Urothelium cell line (cell line): ENCODE results near the gene CLTCL1.
"Not testable (repeated sequence)": the region's sequence is repeated elsewhere in the genome, so short reads cannot be mapped to it uniquely, and the experiment has no call there.

Experiments used
- DNase-seq: peaks from one replicate; pipeline ENCODE4 v3.0.0; 2011; ENCODE audit warnings: low spot score, mixed read lengths
- FAIRE-seq: peaks from 2 replicates; lab custom pipeline; 2011; peaks lifted over from hg19 to GRCh38; lab: Jason Lieb, UNC

Gene CLTCL1

DNA sequence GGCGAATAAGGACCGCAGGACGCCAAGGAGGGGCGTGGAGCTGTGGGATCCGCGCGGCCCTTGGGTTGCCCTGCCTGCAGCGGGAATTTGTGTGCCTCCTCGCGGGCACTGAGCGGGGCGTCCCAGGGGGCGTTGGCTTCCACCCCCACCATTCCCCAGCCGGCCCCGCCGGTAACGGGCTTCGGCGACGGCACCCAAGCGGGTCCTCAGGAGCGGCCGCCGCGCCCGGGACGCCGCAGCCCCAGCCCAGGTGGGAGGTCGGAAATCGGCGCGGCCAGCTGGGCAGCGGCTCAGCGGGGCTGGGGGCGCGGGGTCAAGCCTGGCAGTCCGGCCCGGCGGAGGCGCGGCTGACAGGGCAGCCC, 320 bp downstream of the CLTCL1 start:
- DNase-seq (peak; percentile 75), FAIRE-seq (no peak)

DNA sequence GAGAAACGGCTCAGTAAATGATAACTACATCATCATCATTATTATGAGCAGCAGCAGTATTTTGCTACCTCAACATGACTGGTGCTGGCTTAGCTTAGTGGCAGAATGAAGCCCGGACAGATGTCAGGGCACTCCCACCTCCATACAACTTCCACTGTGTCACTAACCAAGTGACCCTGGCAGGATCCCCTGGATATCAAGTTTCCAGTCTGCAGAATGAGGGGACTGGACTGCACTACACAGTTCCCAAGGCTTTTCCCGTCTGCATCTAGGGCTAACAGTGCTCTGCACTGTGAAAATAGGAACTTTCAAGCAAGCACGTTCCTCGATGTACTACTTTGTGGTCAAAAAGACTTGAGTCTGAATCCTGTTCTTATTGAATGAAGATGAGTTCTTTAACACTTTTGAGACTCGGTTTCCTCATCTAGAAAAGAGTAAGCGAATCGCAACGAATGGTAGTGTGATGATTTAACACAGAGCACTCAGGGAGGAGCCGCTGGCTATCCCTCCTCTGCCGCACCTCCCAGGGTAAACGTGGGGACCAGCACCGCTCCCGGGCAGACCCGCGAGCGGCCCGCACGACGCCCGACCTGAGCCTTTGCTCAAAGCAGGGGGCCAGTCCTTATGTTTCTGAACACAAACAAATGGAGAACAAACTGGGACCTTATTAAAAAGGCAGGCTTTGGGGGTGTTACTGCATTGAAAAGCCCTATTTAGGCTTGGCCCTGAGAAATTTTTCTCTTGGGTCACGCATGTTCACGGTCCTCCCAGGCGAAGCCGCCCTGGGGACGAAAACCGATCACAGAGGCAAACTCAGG, 910 bp downstream of the CLTCL1 start:
- FAIRE-seq (peak; percentile 77), DNase-seq (peak; percentile 54)

DNA sequence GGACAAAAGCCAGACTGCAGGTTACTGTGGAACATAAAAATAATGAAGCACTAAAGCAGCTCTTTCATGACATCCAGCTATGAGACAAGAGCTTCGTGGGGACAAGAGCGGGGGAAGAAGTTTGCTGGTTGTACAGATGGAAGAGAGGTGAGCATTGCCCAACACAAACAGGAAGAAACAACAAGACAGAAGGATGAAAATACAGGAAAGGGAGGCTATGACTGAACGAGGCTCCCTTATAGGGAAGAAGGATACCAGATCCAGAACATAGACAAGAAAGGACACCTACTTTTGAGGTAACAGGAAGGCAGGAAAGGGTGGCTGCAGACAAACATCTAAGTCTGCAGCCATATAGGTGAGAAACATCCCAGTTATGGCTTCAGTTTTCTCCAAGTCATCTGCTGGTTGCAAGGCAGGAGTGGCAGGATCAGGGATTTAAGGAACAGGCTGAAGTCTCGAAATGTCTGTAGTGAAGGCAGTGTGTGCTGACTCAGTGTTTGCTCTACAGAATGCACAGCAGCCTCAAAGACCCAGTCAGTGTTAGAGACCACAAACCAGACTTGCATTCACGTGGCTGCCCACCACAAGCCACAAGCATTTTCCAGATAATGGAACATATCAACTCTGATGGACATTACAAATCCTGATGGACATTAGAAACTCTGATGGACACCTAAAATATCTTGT, 1.9 kb downstream of the CLTCL1 start:
- DNase-seq (peak; percentile 83), FAIRE-seq (peak; percentile 96)

DNA sequence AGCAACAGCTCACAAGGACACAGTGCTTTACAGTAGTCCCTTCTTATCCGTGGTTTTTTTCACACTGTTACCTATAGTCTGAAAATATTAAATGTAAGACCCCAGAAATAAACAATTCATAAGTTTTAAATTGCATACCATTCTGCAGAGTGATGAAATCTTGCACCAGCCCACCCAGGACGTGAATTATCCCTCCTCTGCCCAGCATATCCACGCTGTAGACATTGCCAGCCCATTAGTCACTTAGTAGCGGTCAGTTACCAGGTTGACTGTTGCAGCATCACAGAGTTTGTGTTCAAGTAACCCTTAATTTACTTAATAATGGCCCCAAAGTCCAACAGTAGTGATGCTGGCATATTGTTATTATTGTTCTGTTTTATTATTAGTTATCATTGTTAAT, 3.6 kb downstream of the CLTCL1 start:
- DNase-seq (peak; percentile 71), FAIRE-seq (peak; percentile 56)

DNA sequence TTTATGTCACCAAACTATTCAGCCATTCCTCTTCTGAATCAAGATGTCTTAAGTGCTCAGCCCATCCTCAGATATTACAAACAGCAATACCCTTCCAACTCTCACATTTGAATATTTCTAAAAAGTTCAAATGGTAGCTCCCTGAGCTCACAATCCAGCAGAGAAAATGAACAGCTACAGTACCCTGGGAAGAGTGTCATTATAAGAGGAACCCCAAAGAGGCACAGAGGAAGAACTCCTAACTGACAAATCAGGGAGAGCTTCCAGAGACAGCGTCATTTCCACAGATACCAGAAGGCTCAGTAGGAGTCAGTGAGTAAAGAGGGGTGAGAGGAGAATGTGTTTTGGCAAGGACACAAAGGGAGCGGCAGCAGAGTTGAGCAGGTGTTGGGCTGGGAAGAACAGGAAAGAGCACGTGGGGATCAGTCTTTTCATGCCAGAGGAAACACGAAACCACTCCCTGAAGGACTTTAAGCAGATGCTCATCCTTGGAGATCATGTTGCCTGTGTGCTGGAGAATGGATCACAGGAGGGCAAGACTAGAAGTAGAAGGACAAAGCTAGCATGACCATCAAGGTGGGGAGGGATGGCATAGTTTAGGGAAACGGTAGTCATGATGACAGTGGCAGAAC, 4.3 kb downstream of the CLTCL1 start:
- DNase-seq (peak; percentile 87), FAIRE-seq (peak; percentile 90)

DNA sequence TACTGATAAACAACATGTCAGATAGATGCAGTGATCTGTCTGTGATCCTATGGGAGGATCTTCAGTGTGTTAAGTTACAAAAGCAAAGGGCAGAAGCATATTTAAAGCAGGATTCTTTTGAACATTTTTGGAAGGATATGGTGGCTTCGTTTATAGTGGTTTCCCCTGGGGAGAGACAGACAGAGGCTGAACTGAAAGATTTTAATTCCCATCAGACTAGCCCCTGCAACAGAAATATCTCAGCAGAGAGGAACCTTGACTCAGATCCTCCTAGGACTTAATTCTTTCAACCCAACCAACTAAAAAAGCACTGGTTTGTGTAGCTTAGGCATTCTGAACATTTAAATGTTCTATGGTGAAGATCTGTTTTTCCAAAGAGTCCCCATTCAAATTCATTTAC, 5.7 kb downstream of the CLTCL1 start:
- no peak for FAIRE-seq

DNA sequence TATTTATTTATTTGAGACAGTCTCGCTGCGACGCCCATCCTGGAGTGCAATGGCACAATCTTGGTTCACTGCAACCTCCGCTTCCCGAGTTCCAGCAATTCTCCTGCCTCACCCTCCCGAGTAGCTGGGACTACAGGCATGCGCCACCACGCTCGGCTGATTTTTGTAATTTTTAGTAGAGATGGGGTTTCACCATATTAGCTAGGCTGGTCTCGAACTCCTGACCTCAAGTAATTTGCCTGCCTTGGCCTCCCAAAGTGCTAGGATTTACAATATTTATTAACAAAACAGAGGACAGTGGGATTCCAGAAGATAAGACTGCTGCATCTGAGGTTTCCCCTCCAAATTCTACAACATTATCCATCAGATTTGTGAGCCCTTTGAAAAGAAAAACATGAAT, 12.4 kb downstream of the CLTCL1 start:
- not testable (repeated sequence) for DNase-seq, FAIRE-seq

More for the DNA sequence above, 5.7 kb downstream of the CLTCL1 start:
- DNase-seq: no peak

DNA sequence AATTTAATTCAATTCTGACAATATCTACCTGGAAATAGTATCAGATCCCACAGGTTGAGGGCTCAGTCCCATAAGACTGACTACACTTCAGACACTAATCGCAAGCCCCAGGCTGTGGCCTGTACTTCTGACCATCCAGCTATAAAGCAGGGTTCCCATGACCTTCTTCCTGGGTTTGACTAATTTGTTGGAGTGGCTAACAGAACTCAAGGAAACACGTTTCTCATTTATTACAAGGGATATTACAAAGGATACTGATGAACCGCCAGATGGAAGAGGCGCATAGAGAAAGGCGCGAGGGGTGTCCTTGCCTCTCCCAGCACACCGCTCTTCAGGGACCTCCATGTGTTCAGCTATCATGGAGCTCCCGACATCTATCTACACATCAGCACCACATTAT, 13.7 kb downstream of the CLTCL1 start:
- no peak for FAIRE-seq

DNA sequence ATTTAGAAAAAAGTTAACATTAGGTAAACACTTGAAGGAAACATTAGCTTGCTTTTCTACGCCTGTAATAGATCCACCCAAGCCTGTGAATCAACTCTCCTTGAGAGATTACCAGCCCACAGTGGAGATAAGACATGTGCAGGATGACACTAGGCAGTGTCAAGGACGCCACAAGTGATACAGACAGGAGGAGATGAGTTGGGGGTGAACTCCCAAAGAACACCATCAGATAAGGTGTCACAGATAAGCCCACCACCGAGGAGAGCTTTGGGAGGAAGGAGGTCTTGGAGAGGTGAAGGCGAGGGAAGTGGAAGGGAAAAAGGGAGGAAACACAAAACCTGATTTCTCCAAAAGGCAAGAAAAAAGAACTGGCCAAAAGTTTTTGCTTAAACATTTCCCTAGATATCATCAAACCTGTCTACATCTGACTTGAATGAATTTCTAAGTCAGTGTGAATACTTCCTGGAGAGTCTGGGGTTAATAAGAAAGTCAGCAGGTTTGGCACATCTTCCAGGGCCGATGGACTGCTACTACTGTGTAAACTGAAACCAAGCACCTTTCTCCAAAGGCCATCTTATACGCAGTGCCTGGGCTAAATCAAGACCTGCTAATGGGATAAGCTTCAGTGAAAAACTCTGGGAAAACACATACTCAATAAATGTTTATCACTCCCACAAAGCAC, 15.5 kb downstream of the CLTCL1 start:
- peak; percentile 42 for FAIRE-seq

More for the DNA sequence above, 13.7 kb downstream of the CLTCL1 start:
- DNase-seq: no peak

DNA sequence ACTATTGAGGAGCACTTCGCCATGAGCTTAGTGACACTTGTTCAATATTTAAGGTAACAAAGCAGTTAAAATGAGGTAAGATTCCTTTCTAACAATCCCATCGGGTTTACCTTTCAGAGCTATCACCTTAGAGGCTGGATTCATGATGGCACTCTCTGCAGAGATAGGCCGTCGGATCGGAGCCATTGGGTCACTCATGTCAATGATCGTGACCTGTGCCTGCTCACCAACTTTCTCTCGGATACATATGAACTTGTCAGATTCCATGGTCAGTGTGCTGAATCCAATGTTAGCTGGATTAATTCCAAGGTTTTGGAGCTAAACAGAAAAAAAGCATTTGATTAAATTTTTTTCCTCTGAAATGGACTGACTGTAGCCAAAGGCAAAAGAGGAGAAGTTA, 16.0 kb downstream of the CLTCL1 start:
- DNase-seq: no peak
- no peak for FAIRE-seq

More for the DNA sequence above, 15.5 kb downstream of the CLTCL1 start:
- no peak for DNase-seq

DNA sequence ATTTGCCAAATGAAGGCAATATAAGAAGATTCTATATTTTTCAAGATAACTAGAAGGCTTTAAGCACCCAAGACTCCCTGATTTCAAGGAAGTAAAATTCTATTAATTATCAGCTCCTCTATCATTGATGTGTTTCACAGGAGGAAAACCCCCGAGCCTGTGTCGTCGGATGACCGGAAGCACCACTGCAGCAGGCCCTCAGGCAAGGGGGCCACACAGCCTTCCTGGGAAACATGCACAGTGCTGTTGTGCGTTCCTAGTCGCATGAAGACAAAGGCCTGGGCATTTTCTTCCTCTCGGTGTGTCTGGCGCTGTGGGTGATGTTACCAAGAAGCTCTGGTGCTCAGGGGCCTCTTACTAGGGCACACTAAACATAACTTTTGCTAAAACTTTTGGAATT, 16.4 kb downstream of the CLTCL1 start:
- FAIRE-seq (no peak), DNase-seq (no peak)

DNA sequence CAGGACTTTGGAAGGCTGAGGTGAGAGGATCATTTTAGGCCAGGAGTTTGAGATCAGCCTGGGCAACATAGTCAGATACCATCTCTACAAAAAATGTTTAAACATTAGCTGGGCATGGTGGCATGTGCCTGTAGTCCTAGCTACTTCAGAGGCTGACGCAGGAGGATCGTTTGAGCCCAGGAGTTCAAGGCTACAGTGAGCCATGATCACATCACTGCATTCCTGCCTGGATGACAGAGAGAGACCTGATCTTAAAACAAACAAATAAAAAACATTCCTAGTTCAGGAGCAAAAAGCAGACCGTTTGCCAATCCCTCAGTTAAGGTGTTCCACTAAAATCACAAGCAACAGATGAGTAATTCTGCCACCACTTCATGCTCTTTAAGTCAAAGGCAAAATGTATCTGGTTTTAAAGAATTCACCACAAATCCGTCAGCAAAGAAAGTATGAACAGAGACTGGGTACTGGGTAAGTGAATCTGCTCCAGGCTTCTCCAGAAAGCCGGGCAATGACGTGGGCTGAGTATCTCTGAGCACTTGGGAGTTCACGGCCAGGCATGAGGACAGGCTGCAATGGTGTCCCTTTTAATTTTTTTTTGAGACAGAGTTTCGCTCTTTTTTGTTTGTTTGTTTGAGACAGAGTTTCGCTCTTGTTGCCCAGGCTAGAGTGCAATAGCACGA, 19.5 kb downstream of the CLTCL1 start:
- no peak for DNase-seq
- no peak for FAIRE-seq

DNA sequence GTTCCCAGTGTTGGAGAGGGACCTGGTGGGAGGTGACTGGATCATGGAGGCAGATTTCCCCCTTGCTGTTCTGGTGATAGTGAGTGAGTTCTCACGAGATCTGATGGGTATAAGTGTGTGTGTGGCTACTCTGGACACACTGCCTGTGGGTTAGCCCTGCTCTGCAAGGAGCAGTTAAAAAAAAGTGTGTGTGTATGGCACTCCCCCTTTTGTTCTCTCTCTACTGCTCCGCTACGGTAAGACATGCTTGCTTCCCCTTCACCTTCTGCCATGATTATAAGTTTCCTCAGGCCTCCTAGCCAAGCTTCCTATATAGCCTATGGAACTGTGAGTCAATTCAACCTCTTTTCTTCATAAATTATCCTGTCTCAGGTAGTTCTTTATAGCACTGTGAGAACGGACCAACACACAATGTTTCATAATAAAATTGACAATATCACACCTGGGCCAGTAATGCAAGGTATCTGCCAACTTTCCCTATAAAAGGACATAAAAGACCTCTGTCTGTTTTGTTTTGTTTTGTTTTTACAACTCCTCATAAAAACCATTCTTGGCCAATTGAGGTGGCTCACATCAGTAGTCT, 20.2 kb downstream of the CLTCL1 start:
- FAIRE-seq (peak; percentile 82), DNase-seq (no peak)

DNA sequence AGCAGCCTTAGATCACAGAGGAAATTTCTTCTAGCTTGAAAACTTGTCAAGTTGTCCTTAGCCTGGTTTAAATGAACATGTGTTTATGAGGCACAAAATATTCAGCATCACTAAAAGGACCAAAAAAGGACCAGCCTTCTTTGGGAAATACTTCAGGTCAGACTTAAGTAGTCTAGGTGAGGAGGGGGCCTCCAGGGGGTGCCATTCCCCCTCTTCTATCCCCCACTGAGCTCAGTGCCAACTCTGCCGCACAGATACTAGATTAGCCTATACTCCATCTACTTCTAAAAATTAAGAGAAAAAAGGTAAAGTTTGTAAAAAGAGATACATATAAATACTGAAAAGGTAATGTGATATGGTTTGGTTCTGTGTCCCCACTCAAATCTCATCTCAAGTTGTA, 20.6 kb downstream of the CLTCL1 start:
- DNase-seq: no peak
- FAIRE-seq: no peak

DNA sequence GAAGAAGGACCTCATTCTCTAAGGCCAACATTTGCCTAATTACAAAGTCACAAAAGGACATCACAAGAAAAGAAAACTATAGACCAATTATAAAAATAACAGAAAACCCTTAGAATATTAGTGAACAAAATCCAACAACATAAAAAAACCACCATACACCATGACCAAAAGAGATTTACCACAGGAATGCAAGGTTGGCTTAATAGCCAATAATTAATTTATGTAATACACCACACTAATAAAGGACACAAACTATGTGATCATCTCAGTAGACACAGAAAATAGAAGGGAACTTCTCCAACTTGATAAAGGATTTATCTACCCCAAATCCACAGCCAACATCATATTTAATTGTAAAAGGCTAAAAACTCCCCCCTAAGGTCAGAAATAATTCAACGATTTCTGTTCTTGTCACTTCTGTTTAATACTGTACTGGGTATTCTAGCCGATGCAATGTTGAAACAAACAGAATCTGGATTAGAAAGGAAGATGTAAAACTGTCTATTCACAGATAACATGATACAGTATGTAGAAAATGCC, 24.9 kb downstream of the CLTCL1 start:
- no peak for DNase-seq
- no peak for FAIRE-seq

DNA sequence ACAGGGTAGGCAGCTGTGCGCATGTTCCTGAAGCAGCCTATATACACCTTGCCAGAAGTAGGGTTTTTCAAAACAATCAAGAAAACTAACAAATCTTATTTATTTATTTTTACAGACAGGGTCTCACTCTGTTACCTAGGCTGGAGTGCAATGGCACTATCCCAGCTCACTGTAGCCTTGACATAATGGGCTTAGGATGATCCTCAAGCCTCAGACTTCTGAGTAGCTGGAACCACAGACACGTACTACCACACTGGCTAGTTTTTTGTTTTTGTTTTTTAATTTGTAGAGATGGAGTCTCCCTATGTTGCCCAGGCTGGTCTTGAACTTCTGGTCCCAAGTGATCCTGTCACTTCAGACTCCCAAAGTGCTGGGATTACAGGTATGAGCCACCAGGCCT, 25.7 kb downstream of the CLTCL1 start:
- DNase-seq: no peak
- no peak for FAIRE-seq

DNA sequence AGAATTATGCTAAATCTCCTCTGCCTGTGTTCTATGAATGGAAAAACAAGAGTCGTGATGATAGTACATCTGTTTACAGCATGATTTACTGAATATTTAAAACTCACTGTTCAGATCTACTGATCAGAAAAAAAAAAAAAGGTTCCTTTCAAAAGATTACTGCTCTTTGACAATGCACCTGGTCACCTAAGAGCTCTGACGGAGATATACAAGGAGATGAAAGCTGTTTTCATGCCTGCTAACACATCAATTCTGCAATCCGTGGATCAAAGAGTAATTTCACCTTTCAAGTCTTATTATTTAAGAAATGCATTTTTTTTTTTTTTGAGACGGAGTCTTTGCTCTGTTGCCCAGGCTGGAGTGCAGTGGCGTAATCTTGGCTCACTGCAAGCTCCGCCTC, 30.7 kb downstream of the CLTCL1 start:
- FAIRE-seq: no peak
- DNase-seq: no peak

DNA sequence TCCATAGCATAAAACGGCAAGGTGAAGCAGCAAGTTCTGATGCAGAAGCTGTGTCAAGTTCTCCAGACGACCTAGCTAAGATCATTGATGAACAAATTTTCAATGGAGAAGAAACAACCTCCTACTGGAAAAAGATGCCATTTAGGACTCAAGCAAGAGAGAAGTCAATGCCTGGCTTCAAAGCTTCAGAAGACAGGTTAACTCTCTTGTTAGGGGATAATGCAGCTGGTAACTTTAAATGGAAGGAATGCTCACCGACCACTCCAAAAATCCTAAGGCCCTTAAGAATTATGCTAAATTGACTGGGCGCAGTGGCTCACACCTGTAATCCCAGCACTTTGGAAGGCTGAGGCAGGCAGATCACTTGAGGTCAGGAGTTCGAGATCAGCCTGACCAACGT, 31.3 kb downstream of the CLTCL1 start:
- DNase-seq: no peak
- no peak for FAIRE-seq

DNA sequence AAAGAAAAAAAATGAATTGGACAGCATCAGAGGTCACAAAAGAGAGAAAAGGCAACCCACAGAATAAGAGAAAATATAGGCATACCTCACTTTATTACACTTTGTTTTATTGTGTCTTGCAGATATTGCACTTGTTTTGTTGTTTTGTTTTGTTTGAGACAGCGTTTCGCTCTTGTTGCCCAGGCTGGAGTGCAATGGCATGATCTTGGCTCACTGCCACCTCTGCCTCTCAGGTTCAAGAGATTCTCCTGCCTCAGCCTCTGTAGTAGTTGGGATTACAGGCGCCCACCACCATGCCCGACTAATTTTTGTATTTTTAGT, 32.6 kb downstream of the CLTCL1 start:
- DNase-seq, FAIRE-seq: not testable (repeated sequence)

DNA sequence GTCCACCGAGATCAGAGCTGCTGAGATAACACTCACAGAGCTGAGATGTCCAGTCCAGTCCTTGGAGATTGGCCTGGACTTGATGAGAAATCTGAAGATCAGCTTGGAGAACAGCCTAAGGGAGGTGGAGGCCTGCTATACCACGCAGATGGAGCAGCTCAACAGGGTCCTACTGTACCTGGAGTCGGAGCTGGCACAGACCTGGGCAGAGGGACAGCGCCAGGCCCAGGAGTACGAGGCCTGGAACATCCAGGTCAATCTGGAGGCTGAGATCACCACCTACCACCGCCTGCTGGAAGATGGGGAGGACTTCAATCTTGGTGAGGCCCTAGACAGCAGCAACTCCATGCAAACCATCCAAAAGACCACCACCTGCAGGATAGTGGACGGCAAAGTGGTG, 33.1 kb downstream of the CLTCL1 start:
- no peak for FAIRE-seq

More for the DNA sequence above, 33.1 kb downstream of the CLTCL1 start:
- no peak for DNase-seq
